Kidney epithelial cell (primary cell): ENCODE measurements around the gene CLSTN1. TPM values are rescaled to one million over a fixed set of nuclear protein-coding genes. Genes with fewer than 3 reads are reported as not detected.
"Not testable (repeated sequence)": the region's sequence is repeated elsewhere in the genome, so short reads cannot be mapped to it uniquely, and the experiment has no call there.

Experiments used
- DNase-seq: peaks from one replicate; pipeline ENCODE4 v3.0.0-alpha.2; 2010; ENCODE audit warnings: low read depth
- H3K27me3 ChIP-seq: 2 replicates; pipeline ENCODE4 v1.6.0; 2011; ENCODE audit warnings: low read length; ENCODE audit not compliant: control insufficient read depth, insufficient read depth
- H3K36me3 ChIP-seq: 2 replicates; pipeline ENCODE4 v1.5.1; 2011; ENCODE audit warnings: low read length; ENCODE audit not compliant: control insufficient read depth, insufficient read depth
- H3K4me3 ChIP-seq: 2 replicates; pipeline ENCODE4 v1.5.1; 2011; ENCODE audit warnings: low read depth, mild to moderate bottlenecking, control low read depth, low read length
- CTCF ChIP-seq: IDR thresholded peaks from 2 replicates; pipeline ENCODE4 v1.5.1; 2011; ENCODE audit warnings: mild to moderate bottlenecking, moderate library complexity, low read length, control low read depth, inconsistent platforms; ENCODE audit not compliant: insufficient read depth, poor library complexity, severe bottlenecking
- total RNA-seq: library from RNA; depleted of rRNA; stranded (reverse); fragments of >200 nt; gene quantifications from 2 replicates; pipeline ENCODE4 v1.2.3, GENCODE V29; 2015

CLSTN1 gene
- total RNA-seq, 1 donor from 2014 or later, result 115 TPM

- H3K36me3 ChIP-seq, result no peaks in the 10 kb centered on the region
- no peak overlapping the region for H3K4me3 ChIP-seq
- no peaks in the 10 kb centered on the region for H3K27me3 ChIP-seq
- DNase-seq, result no peak
- TF ChIP-seq CTCF, result no peak
Measured at GRCh38 chr1:9793291-9793690, 30.5 kb downstream of the CLSTN1 start.

- Histone ChIP-seq H3K36me3 (no peaks in the 10 kb centered on the region), H3K27me3 (no peaks in the 10 kb centered on the region), H3K4me3 (no peak overlapping the region)
- peak; percentile 29 for TF ChIP-seq CTCF
- DNase-seq, result peak; percentile 26
Measured at GRCh38 chr1:9792156-9793042, 31.4 kb downstream of the CLSTN1 start.

- not testable (repeated sequence) for H3K27me3 ChIP-seq, H3K4me3 ChIP-seq, H3K36me3 ChIP-seq, DNase-seq
Measured at GRCh38 chr1:9789700-9790099, 34.1 kb downstream of the CLSTN1 start.

GRCh38 chr1:9787702-9788101 lies 36.1 kb downstream of the CLSTN1 start:
- H3K27me3 ChIP-seq, result no peaks in the 10 kb centered on the region
- no peak for DNase-seq
- no peaks in the 10 kb centered on the region for H3K36me3 ChIP-seq
- no peak for TF ChIP-seq CTCF
- H3K4me3 ChIP-seq, result no peak overlapping the region

- Histone ChIP-seq H3K27me3 (no peaks in the 10 kb centered on the region), H3K4me3 (no peak overlapping the region), H3K36me3 (no peaks in the 10 kb centered on the region)
- no peak for DNase-seq
- TF ChIP-seq CTCF, result no peak
Measured at GRCh38 chr1:9785406-9785805, 38.4 kb downstream of the CLSTN1 start.

GRCh38 chr1:9784508-9785133 lies 39.1 kb downstream of the CLSTN1 start:
- no peak for DNase-seq
- Histone ChIP-seq H3K4me3 (no peak overlapping the region), H3K36me3 (no peaks in the 10 kb centered on the region), H3K27me3 (no peaks in the 10 kb centered on the region)
- peak; percentile 71 for TF ChIP-seq CTCF
